AG20443 (cell line): ENCODE results near the gene PIP5K1C.

Source experiments
- DNase-seq: peaks from one replicate; pipeline ENCODE4 v3.0.0; 2012; ENCODE audit warnings: low spot score, mixed read lengths

The PIP5K1C gene

DNA sequence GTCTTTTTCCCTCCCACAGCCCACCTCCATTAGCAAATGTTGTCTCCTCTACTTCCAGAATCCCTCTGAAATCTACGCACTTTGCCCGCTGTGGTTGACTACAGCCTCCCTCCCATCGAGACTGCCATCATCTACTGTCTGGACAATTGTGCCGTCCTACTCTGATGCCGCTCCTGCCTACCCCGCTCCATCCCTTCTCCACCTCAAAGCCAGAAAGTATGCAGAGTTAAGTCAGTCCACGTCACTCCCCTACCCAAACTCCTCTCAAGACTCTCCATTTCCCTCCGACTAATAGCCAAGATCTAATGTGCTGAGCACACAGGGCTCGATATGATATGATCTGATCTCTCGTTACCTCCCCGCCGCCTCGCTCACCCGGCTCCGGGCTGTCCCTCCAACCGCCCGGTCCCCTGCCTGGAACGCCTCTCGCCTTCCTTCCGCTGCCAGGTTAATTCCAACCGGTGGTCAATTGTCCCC is 74.2 kb downstream of the PIP5K1C start:
- DNase-seq: no peak

DNA sequence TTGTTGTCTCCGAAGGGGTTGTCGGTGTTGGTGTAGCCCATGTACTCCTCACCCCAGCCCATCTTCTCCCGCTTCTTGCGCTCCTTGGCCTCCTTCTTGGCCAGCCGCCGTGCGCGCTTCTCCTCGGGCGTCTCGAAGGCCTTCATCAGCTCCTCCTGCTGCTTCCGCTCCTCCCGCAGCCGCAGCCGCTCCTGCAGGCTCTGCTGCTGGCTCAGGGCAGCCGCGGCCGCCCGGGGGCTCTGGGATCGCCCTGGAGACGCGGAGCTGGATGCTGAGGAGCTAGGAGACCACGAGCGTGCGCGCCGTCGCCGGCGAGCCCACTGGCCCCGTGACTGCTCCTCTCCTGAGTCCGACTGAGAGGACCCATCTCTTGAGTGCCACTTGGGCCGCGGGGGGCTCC is 76.6 kb downstream of the PIP5K1C start:
- DNase-seq: no peak

DNA sequence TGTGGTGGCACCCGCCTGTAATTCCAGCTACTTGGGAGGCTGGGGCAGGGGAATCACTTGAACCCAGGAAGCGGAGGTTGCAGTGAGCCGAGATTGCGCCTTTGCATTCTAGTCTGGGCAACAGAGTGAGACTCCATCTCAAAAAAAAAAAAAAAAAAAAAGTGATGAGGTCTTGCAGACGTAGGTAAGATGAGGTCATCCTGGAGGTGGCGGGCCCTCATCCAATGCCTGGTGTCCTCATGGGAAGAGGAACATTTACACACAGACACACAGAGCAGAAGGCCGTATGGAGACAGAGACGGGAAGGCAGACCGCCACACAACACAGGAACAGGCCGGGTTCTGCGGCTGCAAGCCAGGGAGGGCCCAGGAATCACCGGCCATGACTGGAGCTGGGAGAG is 78.0 kb downstream of the PIP5K1C start:
- no peak for DNase-seq

DNA sequence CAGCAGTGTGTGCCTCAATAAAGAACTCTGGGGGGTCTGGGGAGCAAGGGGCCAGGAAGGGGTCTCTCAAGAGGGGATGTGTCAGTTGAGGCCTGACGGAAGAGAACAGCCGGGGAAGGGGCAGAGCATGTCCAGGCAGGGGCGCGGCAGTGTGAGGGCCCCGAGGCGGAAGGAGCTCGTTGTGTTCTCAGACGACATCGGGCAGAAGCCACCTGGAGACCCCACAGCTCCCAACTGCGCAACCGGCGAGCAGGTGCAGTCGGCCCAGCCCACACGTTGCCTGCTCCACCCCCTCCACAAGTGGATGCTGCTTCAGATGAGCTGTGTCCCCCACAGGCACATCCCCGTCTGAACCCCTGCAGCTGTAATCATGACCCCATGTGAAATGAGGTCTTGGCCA is 78.6 kb downstream of the PIP5K1C start:
- DNase-seq: no peak

DNA sequence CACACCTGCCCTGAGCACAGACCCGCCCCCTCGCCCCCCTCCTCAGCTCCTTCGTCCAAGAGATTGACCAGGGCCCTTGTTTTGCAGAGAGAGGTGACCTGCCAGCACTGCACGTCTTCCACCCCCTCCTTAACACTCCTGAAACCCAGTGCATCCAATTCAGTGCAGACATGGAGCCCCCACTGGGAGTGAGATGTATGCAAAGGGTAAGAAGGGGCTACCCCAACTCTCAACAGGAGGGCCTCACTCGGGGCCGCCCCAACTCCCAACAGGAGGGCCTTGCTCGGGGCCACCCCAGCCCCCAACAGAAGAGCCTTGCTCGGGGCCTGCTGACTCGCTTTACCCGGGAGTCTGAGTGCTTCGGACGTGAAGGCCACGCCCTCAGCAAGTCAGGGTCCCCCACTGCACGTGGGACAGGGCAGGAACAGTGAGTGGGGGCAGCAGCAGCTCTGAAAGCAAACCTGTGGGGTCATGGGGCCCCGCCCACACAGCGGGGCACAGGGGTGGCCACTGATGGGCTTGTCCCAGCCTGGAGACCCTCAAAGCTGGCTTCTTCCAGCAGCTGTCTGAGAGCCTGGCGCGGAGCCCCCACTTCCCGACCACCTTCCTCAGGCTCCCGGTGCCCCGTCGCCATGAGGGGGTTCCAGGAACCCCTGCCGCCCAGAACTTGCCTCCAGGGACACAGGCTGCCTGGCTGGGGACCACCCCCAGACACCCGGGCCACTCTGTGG is 79.3 kb downstream of the PIP5K1C start:
- no peak for DNase-seq

DNA sequence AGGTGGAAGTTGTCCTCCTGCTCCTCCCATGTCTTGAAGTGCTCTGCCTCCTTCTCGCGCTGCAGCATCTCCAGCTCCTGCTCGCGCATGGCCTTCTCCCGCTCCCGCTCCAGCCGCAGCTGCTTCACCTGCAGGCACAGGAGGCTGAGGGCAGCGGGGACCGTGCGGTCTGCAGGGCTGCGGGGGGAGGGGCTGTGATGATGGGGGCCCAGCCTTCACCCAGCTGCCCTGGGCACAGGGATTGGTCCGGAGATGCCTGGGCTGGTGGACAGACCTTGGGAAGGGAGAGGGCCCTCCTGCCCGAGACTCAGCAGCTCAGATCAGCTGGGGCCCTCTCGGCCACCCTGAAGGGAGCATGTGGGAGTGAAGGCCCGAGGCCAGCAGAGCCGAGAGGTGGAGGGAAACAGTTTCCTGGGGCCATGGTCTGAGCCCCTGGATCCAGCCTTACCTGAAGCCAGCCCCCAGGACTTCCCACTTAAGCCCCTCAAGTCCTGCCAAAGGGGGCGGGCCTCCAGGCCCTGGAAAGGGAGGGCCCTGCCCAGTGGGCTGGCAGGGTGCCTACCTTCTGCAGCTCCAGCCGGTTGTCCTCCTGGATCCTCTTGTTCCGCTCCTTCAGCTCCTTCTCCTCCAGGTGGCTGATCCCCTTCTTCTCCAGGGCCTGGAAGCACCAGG is 80.0 kb downstream of the PIP5K1C start:
- peak; percentile 38 for DNase-seq

DNA sequence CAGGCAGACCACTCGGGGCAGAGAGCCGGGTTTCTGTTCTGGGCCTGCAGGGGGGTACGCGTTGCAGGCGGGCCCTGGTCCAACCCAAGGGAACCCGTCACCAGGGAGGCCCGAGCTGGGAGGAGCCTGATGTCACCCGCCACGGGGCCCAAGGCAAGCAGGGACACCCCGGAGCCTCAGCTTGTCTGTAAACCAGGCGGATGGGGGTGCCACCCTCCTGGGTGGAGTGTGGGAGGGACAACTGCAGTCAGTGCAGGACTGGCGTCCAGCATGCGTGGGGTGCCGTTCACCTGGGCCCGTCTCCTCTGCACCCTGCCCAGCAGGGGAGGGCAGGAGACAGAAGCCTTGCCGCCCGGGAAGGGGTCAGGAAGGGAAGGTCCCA is 80.6 kb downstream of the PIP5K1C start:
- DNase-seq: no peak

DNA sequence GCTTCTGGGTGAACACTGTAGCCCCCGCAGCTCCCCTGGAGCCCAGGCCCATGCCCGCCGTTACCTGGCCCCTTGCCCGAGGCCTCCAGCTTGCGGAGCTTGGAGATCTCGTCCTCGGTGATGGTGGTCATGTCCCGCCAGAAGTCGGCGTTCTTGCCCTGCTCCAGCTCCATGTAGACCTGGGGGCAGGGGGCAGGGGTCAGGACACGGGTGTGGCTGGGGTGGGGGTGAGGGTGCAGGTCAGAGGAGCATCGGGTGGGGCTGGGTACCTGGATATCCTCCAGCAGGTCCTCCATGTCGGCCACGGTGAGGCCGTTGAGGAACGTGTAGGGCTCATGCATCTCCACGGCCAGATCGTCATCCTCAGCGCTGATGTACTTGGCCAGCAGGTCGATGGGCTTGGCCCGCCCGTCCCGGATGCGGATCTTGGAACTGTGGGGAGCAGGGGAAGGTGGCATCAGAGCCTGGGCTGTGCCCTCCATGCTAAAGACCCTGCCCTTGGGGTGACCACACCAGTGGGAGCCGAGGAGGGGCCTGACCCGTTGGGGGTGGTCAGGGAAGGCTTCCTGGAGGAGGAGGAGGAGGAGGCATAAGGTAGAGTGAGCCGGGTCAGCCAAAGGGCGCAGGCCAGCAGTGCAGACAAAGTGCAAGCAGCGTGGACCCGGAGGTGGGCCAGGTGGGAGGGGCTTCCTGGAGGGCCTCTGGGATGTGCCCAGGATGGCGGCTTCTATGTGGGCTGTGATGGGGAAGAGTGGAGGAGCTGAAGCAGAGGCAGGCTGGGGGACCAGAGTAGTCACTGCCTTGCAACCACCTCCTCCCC is 81.2 kb downstream of the PIP5K1C start:
- DNase-seq: no peak

DNA sequence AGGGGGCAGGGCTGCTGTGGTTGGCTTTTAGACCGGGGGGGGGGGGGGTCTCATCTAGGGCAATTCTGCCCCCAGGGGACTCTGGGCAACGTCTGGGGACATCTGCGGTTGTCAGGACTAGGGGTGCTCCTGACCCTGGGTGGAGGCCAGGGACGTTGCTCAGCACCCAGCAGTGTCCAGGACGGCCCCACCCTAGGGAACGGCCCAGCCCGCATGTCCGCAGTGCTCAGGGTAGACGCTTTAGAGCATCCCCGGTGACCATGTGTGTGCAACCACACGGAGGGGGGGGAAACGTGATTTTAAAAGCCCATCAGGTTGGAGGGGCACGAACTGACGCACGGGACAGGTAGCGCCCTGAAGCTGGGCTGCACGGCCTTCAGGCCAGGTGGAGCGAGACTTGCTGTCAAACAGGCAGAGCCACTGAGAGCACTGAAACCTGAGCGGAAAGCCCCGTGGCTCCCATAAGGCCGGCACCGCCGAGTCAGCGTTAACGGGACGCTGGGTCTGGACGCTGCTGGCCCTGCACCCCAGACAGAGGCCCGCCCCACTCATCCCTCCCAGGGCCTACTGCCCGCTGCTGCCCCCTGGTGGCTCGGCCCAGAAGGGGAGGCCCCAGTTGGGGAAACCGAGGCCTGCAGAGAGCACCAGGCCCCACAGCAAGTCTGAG is 82.0 kb downstream of the PIP5K1C start:
- DNase-seq: peak; percentile 97

DNA sequence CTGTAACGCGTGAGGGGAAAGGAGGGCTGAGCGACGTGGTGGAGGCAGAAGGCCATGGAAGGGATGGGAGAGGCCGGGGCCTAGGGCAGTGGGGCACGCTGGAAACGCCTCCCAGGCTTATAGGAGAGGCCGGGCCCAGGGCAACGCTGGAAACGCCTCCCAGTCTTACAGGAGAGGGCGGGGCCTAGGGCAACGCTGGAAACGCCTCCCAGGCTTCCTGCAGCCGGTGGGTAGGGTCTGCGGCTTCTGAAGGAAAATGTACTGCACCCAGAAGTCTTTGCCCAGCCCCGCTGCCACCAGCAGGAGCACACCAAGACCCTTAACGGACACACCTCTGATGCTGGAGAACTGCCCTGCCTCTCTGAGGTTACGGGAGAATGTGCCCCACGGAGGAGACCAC is 82.8 kb downstream of the PIP5K1C start:
- no peak for DNase-seq

DNA sequence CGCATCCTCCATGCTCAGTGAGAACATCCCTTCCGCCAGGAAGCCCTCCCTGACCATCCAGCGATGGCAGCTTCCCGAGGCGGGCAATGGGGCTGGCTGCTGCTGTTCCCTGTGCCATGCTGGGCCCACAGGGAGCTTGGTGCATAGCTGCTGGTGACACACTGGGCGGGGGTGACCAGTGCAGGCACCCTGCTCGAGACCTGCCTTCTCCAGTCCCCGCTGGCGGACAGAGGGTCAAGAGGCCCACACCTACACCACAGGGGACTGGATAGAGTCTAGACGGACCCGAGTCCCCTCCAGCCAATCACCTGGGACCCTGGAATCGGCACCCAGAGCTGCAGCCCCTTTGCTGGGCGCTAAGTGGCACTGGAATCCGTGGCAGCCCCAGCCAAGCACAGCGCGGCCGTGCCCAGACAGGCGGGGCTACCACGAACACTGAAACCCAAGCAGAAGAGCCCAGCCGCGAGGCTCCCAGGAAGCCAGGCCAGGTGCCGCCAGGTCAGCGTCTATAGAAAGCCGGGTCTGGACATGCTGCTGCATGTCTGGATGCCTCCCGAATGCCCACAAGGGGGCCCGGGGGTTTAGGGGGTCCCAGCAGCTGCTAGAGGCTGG is 84.6 kb downstream of the PIP5K1C start:
- DNase-seq: no peak

DNA sequence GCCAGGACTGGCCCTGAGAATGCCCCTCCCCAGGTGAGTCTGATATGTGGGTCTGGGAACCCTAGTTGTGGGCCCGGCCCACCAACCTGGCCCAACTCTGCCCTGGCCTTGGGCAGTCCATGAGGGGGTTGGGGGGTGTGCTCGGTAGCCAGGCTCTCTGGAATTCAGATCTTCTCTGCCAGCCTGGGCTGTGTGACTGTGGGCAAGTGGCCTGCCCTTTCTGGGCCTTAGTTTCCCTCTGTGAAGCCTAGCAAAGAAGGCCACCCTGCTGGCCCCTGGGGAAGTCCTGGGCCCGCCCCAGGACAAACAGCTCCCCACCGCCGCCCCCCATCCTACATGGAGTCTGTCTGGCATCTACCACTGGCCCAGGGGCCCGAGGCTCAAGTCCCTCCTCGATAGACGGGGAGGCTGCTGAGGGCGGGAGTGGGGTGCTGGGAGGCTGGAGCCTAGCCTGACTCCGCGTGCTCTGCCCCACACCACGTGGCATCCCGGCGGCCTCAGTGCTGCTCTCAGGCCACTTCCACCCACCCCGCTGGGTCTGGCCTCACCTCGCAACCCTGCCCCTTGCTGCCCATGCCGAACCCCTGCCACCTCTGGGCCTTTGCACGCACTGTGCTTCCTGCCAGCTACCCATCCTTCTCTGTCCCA is 85.3 kb downstream of the PIP5K1C start:
- DNase-seq: no peak

DNA sequence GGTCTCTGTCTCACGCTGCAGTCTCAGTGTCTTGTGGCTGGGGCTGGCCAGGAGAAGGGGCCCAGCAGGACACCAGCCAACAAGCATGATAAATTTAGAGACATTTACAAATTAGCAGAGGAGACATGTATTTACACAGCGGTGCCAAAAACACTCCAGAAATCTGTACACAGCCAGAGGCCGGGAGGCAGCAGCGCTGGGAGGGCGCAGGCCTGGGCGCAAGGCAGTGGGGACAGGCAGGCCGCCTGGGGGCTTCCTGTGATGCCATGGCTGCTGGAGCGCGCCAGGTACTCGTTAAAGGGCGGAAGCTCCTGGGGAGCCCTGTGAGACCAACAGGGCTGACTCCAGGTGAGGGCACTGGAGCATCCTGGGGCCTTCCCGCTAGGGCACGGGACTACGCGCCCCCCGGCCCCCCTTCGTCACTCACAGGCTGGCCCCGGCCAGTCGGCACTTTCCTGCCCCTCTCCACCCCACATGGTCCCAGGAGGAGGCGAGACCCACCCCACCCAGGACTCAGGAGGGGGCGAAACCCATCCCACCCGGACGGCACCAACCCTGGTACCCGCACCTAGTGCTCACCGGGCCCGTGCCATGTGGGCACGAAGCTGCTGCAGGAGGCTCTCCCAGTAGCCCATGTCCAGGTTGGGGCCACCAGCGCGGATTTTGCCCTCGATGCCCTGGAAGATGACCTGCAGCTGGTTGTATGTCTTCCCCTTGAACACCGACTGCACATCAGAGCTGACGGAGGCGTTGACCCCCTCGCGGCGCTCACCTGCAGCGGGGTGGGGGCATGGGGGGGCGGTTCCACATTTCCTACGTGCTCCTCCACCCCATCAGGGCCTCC is 86.2 kb downstream of the PIP5K1C start:
- no peak for DNase-seq

DNA sequence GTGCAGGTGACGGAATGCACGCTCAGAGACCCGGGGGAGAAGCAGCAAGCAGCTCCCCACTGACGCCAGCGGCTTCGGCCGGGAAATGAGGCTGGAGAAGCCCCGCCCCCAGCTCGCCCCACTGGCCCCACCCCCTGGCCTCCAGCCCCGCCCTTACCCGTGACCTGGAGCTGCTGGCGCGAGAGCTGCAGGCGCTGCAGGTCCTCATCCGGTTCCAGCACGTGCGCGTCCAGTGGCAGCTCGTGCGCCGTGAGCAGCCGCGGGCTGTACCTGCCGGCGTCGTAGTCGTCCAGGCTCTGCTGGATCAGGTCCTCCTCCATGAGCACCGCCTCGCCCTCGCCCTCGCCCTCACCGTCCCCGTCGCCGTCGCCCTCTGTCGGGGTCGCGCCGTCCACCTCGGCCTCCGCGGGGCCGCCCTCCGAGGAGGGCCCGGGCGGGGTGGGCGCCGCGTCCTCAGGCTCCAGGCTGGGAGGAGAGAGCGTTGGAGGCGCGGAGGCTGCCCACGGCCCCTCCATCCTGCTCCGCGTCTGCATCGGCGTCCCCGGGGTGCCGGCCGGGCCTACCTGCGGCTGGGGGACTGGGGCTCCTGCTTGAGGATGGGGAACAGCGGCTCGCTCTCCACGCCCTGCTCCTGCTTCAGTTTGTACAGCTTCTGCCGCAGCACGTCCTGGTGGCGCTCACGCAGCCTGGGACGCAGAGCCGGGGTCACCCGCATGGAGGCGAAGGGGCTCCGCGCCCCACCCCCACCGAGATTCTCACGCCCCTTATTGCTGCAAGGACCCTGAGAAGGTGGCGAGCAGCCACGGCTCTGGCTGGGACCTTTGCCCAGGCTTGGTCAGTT is 87.1 kb downstream of the PIP5K1C start:
- DNase-seq: no peak

DNA sequence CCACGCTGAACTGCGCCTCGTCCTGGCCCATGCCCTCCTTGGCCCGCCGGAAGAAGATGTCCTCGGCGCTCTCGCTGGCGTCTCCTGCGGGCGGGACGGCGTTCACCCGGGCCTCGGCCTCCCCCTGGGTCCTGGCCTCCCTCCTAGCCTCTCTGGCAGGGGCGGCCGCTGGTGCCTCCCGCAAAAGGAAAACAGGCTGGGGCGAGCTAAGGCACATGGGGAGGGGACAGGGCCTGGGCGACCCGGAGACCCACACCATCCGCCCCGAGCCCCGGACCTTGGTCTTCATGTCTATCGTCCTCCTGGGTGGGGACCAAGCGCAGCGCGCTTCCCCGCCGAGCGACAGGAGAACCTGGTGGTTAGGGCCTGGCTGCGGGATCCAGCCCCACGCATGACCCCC is 87.9 kb downstream of the PIP5K1C start:
- DNase-seq: no peak

DNA sequence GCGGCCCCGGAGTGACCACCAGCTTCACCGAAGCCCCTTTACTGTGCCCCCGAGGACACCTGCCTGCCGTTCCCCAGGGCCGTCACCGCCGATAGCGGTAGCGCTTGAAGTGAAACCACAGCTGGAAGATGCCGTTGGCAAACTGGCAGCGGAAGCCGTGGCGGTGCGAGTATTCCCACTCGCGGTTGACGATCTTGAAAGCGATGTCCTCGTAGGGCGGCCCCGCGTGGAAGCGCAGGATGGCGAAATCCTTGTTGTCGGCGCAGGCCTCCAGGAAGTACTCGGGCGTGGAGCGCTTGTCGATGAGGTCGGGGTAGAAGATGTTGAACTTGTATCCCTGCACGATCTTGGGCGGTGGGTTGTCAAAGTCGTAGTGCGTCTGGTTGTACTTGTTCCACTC is 88.4 kb downstream of the PIP5K1C start:
- no peak for DNase-seq

DNA sequence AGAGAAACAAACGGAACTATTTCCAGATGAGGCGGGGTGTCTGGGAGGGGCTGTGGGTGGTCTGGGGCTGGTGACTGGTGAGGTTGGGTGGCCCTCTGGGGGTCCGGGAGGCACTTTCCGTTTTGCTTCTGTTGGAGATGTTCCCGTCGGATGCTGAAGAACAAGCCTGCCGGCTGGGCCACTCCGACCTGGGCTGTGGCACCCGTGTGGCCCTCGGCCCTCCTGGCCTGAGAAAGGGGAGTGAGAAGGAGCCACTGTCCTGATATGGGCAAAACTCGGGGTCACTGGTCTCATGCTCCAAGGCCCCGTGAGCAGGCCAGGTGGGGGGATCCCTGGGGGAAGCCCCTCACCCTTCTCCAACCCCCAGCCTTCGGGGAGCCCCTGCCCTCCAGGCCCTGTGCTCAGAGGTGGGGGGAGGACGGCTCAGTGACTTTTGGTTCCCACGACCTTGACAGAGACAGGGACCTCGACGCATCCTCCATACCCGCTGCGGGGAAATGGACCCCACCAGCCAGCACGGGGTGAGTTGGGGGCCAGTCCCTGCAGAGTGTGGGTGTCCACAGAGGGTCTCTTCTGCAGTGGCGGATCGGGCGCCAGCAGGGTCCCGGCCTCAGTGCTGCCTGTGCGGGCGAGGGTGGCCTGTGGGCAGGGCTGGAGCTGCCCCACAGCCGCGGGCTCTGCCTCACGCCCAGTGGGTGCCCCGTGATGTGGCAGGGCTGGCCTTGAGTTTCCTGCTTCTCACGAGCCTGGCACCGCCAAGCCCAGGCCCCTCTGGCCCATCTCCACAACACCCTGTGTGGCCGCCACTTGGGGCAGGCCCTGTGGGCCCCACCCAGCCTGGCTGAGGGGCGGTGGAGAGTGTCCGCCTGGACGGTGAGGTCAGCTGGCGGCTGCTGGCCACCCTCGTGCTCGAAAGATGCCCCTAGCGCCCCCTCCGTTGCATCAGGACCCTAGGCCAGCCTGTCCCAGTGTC is 89.2 kb downstream of the PIP5K1C start:
- no peak for DNase-seq
